Coronary artery (tissue), 2 donors: ENCODE results near the gene ATP11A.
"Not testable (repeated sequence)": the region's sequence is repeated elsewhere in the genome, so short reads cannot be mapped to it uniquely, and the experiment has no call there.

Source experiments
- DNase-seq: peaks from one replicate; pipeline ENCODE4 v3.0.0-alpha.2; 2017; ENCODE audit warnings: low spot score
- H3K27ac ChIP-seq, 2 donors: fragments of 200-600 bp; sonication (generic); one replicate each; pipeline ENCODE4 v1.5.1; 2016 to 2019
- H3K4me3 ChIP-seq: fragments of 200-600 bp; sonication (generic); 2 replicates; pipeline ENCODE4 v1.5.1; 2016; ENCODE audit warnings: mild to moderate bottlenecking, moderate library complexity
- CTCF ChIP-seq: fragments of 200-600 bp; sonication (generic); IDR thresholded peaks from one replicate; pipeline ENCODE4 v1.5.1; 2019; ENCODE audit warnings: antibody characterized with exemption

Gene ATP11A

GRCh38 chr13:112784811-112785482 lies 95.1 kb downstream of the ATP11A start:
- no peak overlapping the region for H3K27ac ChIP-seq
- no peak for TF ChIP-seq CTCF
- DNase-seq = no peak
- H3K4me3 ChIP-seq = no peak overlapping the region

- no peak for TF ChIP-seq CTCF
- H3K4me3 ChIP-seq = no peak overlapping the region
- no peak for DNase-seq
- H3K27ac ChIP-seq = no peak overlapping the region
Measured at GRCh38 chr13:112785483-112785856, 95.6 kb downstream of the ATP11A start.

GRCh38 chr13:112786810-112787209 lies 97.0 kb downstream of the ATP11A start:
- not testable (repeated sequence) for DNase-seq, H3K4me3 ChIP-seq, H3K27ac ChIP-seq

GRCh38 chr13:112790735-112791641 lies 101.2 kb downstream of the ATP11A start:
- no peak for TF ChIP-seq CTCF
- no peak for DNase-seq
- H3K4me3 ChIP-seq = no peak overlapping the region
- no peak overlapping the region for H3K27ac ChIP-seq

- H3K4me3 ChIP-seq = no peak overlapping the region
- DNase-seq = no peak
Measured at GRCh38 chr13:112791663-112792440, 102.0 kb downstream of the ATP11A start.

GRCh38 chr13:112792511-112792910 lies 102.7 kb downstream of the ATP11A start:
- Histone ChIP-seq H3K27ac (no peak overlapping the region), H3K4me3 (no peak overlapping the region)
- no peak for DNase-seq
- TF ChIP-seq CTCF = no peak

More at GRCh38 chr13:112791663-112792440, 102.0 kb downstream of the ATP11A start:
- no peak overlapping the region for H3K27ac ChIP-seq
- TF ChIP-seq CTCF = no peak
